Skeletal muscle satellite cell (primary cell): ENCODE results near the gene RHEX.
"Not testable (repeated sequence)": the region's sequence is repeated elsewhere in the genome, so short reads cannot be mapped to it uniquely, and the experiment has no call there.

Source experiments
- H3K27me3 ChIP-seq: 2 replicates; pipeline ENCODE4 v1.7.0; 2013; ENCODE audit warnings: low read length; ENCODE audit not compliant: control insufficient read depth, insufficient read depth
- H3K36me3 ChIP-seq: 2 replicates; pipeline ENCODE4 v1.7.0; 2013; ENCODE audit warnings: mild to moderate bottlenecking, control low read depth, low read length; ENCODE audit not compliant: insufficient read depth
- H3K4me1 ChIP-seq: 2 replicates; pipeline ENCODE4 v1.7.0; 2013; ENCODE audit warnings: low read length; ENCODE audit not compliant: control insufficient read depth, insufficient read depth
- H3K4me2 ChIP-seq: 2 replicates; pipeline ENCODE4 v1.7.0; 2013; ENCODE audit warnings: mild to moderate bottlenecking, low read length
- H3K4me3 ChIP-seq: 2 replicates; pipeline ENCODE4 v1.7.0; 2013; ENCODE audit warnings: low read length
- H3K9ac ChIP-seq: 2 replicates; pipeline ENCODE4 v1.7.0; 2013; ENCODE audit warnings: mild to moderate bottlenecking, low read depth, low read length, moderate library complexity
- H3K9me3 ChIP-seq: replicated peaks from 2 replicates; pipeline ENCODE4 v1.7.0; 2013; ENCODE audit warnings: mild to moderate bottlenecking, control low read depth, low read length

RHEX gene

GRCh38 chr1:206050655-206051235 is 2.2 kb upstream of the RHEX start:
- Histone ChIP-seq H3K9ac (no peak overlapping the region), H3K4me2 (no peak overlapping the region), H3K4me3 (no peak overlapping the region)

GRCh38 chr1:206052231-206052865 is 625 bp upstream of the RHEX start:
- not testable (repeated sequence) for H3K9me3 ChIP-seq, H3K4me1 ChIP-seq, H3K4me2 ChIP-seq, H3K9ac ChIP-seq, H3K36me3 ChIP-seq, H3K4me3 ChIP-seq
- peaks cover 37% of the 10 kb centered on the region for H3K27me3 ChIP-seq

More at GRCh38 chr1:206050655-206051235, 2.2 kb upstream of the RHEX start:
- Histone ChIP-seq H3K4me1 (no peaks in the 10 kb centered on the region), H3K27me3 (peaks cover 43% of the 10 kb centered on the region), H3K9me3 (no peaks in the 10 kb centered on the region), H3K36me3 (no peaks in the 10 kb centered on the region)

- not testable (repeated sequence) for H3K36me3 ChIP-seq, H3K4me1 ChIP-seq
These were observed 643 bp downstream of the RHEX start for GRCh38 chr1:206053616-206054015.

DNA sequence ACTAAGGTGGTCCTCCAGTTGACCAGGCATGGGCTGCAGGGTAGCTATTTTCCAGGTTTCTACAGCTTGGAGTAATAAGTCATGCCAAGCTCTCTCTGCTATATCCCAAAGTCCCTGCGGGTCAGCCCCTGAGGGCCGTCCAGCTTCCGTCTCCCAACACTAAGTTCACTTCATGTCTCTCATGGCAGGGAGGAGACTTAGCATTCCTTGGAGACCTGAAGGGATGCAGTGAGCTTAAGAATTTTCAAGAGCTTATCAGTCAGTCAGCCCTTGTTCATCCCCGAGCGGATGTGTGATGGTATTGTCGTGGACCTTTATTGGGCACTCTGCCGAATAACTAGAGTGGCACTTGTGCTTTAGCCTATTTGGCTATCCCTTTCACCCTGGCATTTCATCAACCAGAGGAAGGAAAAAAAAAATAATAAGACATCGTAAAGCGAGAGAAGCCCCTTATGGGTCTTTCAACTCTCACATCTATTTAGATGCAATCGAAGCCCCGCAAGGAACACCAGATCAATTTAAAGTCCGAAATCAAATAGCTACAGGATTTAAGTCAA is 2.2 kb downstream of the RHEX start:
- H3K9me3 ChIP-seq, H3K4me2 ChIP-seq, H3K4me3 ChIP-seq, H3K36me3 ChIP-seq, H3K9ac ChIP-seq, H3K4me1 ChIP-seq: not testable (repeated sequence)
- H3K27me3 ChIP-seq: peaks cover 24% of the 10 kb centered on the region

More at GRCh38 chr1:206053616-206054015, 643 bp downstream of the RHEX start:
- H3K27me3 ChIP-seq: peaks cover 26% of the 10 kb centered on the region
- H3K9me3 ChIP-seq, H3K9ac ChIP-seq, H3K4me3 ChIP-seq, H3K4me2 ChIP-seq: not testable (repeated sequence)

DNA sequence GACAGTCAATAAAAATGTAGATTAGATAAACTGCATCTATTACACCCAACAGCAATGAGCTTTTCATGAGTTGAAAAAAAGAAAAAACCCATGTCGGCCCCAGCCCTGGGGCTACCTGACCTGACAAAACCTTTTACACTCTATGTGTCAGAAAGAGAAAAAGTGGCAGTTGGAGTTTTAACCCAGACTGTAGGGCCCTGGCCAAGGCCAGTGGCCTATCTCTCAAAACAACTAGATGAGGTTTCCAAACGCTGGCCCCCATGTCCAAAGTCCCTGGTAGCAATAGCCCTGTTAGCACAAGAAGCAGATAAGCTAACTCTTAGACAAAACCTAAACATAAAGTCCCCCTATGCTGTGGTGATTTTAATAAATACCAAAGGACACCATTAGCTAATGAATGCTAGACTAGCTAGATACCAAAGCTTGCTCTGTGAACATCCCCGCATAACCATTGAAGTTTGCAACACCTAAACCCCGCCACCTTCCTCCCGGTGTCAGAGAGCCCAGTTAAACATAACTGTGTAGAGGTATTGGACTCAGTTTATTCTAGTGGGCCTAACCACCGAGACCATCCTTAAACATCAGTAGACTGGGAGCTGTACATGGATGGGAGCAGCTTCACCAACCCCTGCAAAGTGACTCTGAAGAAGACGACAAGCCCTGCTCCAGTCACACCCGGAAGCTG is 2.8 kb downstream of the RHEX start:
- not testable (repeated sequence) for H3K4me1 ChIP-seq, H3K4me2 ChIP-seq, H3K4me3 ChIP-seq, H3K9ac ChIP-seq, H3K36me3 ChIP-seq, H3K9me3 ChIP-seq
- peaks cover 26% of the 10 kb centered on the region for H3K27me3 ChIP-seq

GRCh38 chr1:206058289-206058926 is 5.4 kb downstream of the RHEX start:
- not testable (repeated sequence) for H3K4me2 ChIP-seq, H3K4me3 ChIP-seq, H3K9me3 ChIP-seq, H3K36me3 ChIP-seq, H3K9ac ChIP-seq, H3K4me1 ChIP-seq
- H3K27me3 ChIP-seq: peaks cover 27% of the 10 kb centered on the region

- H3K9me3 ChIP-seq: no peaks in the 10 kb centered on the region
These were observed 5.9 kb downstream of the RHEX start for GRCh38 chr1:206058927-206059292.

GRCh38 chr1:206059355-206059915 is 6.5 kb downstream of the RHEX start:
- Histone ChIP-seq H3K36me3 (no peaks in the 10 kb centered on the region), H3K4me3 (no peak overlapping the region), H3K4me2 (no peak overlapping the region), H3K27me3 (peaks cover 27% of the 10 kb centered on the region), H3K9ac (no peak overlapping the region), H3K9me3 (no peaks in the 10 kb centered on the region), H3K4me1 (no peaks in the 10 kb centered on the region)

More at GRCh38 chr1:206058927-206059292, 5.9 kb downstream of the RHEX start:
- no peaks in the 10 kb centered on the region for H3K4me1 ChIP-seq
- no peaks in the 10 kb centered on the region for H3K36me3 ChIP-seq
- H3K4me3 ChIP-seq: no peak overlapping the region
- H3K9ac ChIP-seq: no peak overlapping the region
- H3K27me3 ChIP-seq: peaks cover 27% of the 10 kb centered on the region
- H3K4me2 ChIP-seq: no peak overlapping the region

GRCh38 chr1:206060844-206061243 is 7.9 kb downstream of the RHEX start:
- H3K4me3 ChIP-seq: no peak overlapping the region
- H3K9me3 ChIP-seq: no peaks in the 10 kb centered on the region
- peaks cover 30% of the 10 kb centered on the region for H3K27me3 ChIP-seq
- no peak overlapping the region for H3K4me2 ChIP-seq
- no peak overlapping the region for H3K9ac ChIP-seq
- H3K4me1 ChIP-seq: no peaks in the 10 kb centered on the region
- H3K36me3 ChIP-seq: no peaks in the 10 kb centered on the region

GRCh38 chr1:206062464-206062863 is 9.5 kb downstream of the RHEX start:
- Histone ChIP-seq H3K9ac (no peak overlapping the region), H3K4me2 (no peak overlapping the region), H3K27me3 (peaks cover 39% of the 10 kb centered on the region), H3K4me1 (no peaks in the 10 kb centered on the region), H3K9me3 (no peaks in the 10 kb centered on the region), H3K36me3 (no peaks in the 10 kb centered on the region), H3K4me3 (no peak overlapping the region)

DNA sequence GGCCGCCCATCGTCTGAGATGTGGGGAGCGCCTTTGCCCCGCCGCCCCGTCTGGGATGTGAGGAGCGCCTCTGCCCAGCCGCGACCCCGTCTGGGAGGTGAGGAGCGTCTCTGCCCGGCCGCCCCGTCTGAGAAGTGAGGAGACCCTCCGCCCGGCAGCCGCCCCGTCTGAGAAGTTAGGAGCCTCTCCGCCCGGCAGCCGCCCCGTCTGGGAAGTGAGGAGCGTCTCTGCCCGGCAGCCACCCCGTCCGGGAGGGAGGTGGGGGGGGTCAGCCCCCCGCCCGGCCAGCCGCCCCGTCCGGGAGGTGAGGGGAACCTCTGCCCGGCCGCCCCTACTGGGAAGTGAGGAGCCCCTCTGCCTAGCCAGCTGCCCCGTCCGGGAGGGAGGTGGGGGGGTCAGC is 11.0 kb downstream of the RHEX start:
- H3K4me3 ChIP-seq, H3K36me3 ChIP-seq, H3K9me3 ChIP-seq, H3K4me1 ChIP-seq, H3K4me2 ChIP-seq, H3K9ac ChIP-seq: not testable (repeated sequence)
- peaks cover 52% of the 10 kb centered on the region for H3K27me3 ChIP-seq
